Skeletal muscle satellite cell (primary cell): ENCODE results near the gene KRT2.

Experiments
- H3K27me3 ChIP-seq: 2 replicates; pipeline ENCODE4 v1.7.0; 2013; ENCODE audit warnings: low read length; ENCODE audit not compliant: control insufficient read depth, insufficient read depth
- H3K36me3 ChIP-seq: 2 replicates; pipeline ENCODE4 v1.7.0; 2013; ENCODE audit warnings: mild to moderate bottlenecking, control low read depth, low read length; ENCODE audit not compliant: insufficient read depth
- H3K4me1 ChIP-seq: 2 replicates; pipeline ENCODE4 v1.7.0; 2013; ENCODE audit warnings: low read length; ENCODE audit not compliant: control insufficient read depth, insufficient read depth
- H3K4me2 ChIP-seq: 2 replicates; pipeline ENCODE4 v1.7.0; 2013; ENCODE audit warnings: mild to moderate bottlenecking, low read length
- H3K4me3 ChIP-seq: 2 replicates; pipeline ENCODE4 v1.7.0; 2013; ENCODE audit warnings: low read length
- H3K9ac ChIP-seq: 2 replicates; pipeline ENCODE4 v1.7.0; 2013; ENCODE audit warnings: mild to moderate bottlenecking, low read depth, low read length, moderate library complexity
- H3K9me3 ChIP-seq: replicated peaks from 2 replicates; pipeline ENCODE4 v1.7.0; 2013; ENCODE audit warnings: mild to moderate bottlenecking, control low read depth, low read length

The KRT2 gene

DNA sequence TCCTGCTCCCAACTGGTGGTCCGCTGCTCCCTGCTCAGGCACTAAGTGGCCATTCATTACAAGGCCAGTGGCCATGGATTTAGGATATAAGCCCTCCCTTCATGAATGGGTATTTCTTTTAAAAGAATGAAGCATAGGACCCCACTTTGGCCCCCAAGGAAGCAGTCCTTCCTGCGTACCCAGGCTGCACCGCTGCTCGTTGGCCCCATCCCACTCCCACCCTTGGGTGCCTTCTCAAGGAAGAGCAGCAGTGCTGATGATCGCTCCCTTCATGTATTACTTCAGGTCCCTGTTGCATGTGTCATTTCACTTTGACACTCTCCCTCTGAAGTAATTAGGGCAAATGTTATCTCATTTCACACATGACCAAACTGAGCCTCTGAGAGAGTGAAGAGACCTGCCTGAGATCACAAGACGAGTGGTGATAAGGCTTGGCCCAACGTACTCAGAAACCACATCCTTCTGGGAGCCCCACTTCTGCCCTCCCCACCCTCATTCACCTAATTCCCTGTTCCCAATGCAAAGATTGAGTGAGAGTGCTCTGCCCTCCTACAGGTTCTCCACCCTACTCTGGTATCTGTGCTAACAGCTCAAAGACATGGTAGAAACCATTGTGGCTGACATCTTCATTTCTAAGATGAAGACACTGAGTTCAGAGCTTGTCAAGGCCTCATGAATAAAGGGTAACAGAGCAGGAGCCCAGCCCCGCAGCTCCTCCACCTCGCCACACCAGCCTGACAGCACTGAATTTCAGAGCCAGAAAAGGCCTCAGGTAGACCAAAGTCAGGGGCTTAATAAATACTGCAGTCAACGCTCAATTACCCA is 10.3 kb upstream of the KRT2 start:
- H3K9me3 ChIP-seq, result no peaks in the 10 kb centered on the region
- H3K9ac ChIP-seq, result no peak overlapping the region
- H3K27me3 ChIP-seq, result peaks cover 64% of the 10 kb centered on the region
- no peak overlapping the region for H3K4me3 ChIP-seq
- no peak overlapping the region for H3K4me2 ChIP-seq
- H3K36me3 ChIP-seq, result no peaks in the 10 kb centered on the region
- no peaks in the 10 kb centered on the region for H3K4me1 ChIP-seq

DNA sequence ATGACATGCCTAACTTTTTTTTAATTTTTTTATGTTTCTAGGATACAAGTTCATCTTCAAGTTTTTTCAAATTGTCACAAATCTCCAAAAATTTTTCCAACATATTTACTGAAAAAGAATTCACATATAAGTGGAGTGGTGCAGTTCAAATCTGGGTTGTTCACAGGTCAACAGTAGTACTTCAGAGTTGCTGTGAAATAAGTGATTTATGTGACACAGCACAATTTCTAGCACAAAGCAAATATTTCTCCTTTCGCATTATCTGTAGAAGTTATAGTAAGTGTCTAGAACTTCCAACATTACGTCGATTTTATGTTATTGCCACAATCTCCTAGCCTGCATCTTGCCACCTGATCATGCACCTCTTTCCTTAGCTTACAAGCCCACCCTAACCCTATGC is 9.7 kb upstream of the KRT2 start:
- H3K9ac ChIP-seq, result no peak overlapping the region
- no peaks in the 10 kb centered on the region for H3K4me1 ChIP-seq
- no peaks in the 10 kb centered on the region for H3K36me3 ChIP-seq
- no peak overlapping the region for H3K4me3 ChIP-seq
- peaks cover 65% of the 10 kb centered on the region for H3K27me3 ChIP-seq
- H3K4me2 ChIP-seq, result no peak overlapping the region
- H3K9me3 ChIP-seq, result no peaks in the 10 kb centered on the region

DNA sequence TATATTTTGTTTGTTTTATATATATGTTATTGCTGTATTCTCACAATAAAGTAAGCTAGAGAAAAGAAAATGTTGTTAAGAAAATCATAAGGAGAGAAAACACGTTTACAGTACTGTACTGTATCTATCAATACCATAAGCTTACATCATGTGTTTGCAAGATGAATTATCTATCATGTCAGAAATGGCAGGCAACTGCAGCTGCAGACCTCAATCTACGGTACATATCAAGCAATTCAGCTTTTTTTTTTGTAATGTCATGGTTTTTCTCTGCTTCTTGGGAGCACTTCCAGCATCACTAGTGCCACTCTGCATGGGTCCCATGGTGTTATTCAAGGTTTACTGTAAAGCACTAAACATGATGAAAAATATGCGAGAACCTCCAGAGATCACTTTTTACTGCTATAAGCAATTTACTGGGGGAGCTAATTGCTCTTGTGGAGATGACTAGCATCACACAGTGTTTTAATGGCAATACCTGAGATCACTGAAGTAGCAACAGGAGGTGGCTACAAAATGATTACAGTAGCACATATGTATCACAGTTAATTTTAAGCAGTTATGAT is 9.0 kb upstream of the KRT2 start:
- Histone ChIP-seq H3K4me3 (no peak overlapping the region), H3K27me3 (peaks cover 65% of the 10 kb centered on the region), H3K9me3 (no peaks in the 10 kb centered on the region), H3K4me2 (no peak overlapping the region), H3K36me3 (no peaks in the 10 kb centered on the region), H3K4me1 (no peaks in the 10 kb centered on the region), H3K9ac (no peak overlapping the region)

DNA sequence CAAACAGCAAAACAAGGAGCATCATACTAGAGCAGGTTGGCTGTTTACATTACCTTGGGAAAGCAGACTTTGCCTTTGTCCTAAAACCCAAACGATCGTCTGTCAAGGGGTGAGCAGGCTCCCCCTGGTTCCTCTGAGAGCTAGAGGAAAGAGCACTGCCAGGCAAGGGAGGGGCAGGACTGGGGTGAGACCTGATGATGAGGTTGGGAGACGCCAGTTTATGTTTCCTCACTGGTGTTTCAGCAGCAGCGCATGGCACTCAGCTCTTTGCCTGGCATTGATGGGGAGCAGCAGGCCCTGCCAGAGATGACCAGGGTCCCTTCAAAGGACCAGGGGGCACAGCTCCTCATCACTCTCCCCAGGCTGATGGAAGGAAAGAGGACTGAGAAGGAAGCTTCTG is 7.9 kb upstream of the KRT2 start:
- peaks cover 57% of the 10 kb centered on the region for H3K27me3 ChIP-seq
- H3K4me2 ChIP-seq, result no peak overlapping the region
- H3K4me1 ChIP-seq, result no peaks in the 10 kb centered on the region
- no peak overlapping the region for H3K9ac ChIP-seq
- no peaks in the 10 kb centered on the region for H3K36me3 ChIP-seq
- no peaks in the 10 kb centered on the region for H3K9me3 ChIP-seq
- no peak overlapping the region for H3K4me3 ChIP-seq

DNA sequence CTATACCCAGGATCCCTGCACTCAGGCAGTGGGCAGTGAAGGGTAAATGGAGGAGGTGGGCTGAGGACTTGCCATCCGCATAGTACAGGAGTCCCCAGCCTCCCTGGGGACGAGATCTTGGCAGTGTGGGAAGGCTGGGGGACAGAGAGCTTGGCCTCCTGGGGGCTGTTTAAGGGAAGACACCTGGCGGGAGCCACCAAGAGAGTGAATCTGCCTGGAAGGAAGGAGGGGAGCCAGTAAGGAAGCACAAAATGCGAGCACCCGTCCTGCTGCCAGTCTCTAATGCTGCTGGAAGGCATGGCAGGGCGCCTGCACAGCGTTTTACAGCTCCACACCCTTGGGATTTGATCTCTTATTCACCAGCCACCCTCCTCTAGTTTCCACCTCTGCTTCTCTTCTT is 7.4 kb upstream of the KRT2 start:
- Histone ChIP-seq H3K4me2 (no peak overlapping the region), H3K4me1 (no peaks in the 10 kb centered on the region), H3K4me3 (no peak overlapping the region), H3K9me3 (no peaks in the 10 kb centered on the region), H3K36me3 (no peaks in the 10 kb centered on the region), H3K9ac (no peak overlapping the region), H3K27me3 (peaks cover 59% of the 10 kb centered on the region)

DNA sequence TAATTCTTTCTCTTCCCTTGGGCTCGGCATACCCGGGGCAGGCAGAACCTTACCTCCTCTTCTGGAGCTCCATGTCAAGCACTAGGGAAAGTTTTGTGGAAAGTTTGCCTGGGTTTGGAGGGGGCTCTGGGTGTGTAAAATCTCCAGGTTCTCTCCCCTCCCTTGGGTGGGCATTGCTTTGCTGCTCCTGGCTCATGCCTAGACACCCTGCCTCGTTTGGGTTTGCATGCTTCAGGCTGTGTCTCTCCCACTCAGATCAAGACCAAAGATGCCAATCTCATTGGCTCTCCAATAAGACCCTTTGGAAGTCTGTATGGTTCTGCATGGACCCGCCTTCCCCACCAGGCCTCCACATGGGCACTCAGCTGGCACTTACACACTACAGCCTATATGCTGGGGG is 6.2 kb upstream of the KRT2 start:
- no peak overlapping the region for H3K4me2 ChIP-seq
- H3K4me1 ChIP-seq, result no peaks in the 10 kb centered on the region
- no peak overlapping the region for H3K4me3 ChIP-seq
- H3K27me3 ChIP-seq, result peaks cover 59% of the 10 kb centered on the region
- no peaks in the 10 kb centered on the region for H3K36me3 ChIP-seq
- H3K9me3 ChIP-seq, result no peaks in the 10 kb centered on the region
- no peak overlapping the region for H3K9ac ChIP-seq

DNA sequence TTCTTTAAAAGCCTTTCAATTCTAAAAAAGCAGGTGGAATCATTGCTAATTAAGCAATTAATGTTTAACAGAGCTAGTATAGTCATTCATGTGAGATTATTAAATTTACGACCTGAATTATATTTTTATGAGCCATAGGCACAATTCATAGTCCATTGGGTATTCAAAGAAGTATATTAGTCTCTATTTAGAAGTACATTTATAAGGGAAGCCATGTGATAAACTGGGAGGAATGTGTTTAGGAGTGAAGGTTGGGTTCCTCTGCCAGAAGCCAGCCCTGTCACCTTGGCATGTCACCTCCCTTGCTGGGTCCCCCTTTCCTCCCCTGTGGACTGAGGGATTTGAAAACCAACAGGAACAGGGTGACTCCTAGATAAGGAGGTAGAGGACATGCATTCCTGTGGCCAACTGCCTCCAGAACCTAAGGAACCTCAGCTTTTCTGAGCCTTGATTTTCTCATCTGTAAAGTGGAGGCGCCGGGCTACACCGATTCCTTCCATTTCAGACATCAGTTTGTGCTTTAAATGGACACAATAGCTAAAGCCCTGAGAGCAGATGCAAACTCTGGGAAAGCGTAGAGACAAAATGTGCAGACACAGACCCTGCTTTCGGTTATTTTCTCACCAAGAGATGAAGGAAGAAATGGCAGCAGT is 5.4 kb upstream of the KRT2 start:
- Histone ChIP-seq H3K27me3 (peaks cover 56% of the 10 kb centered on the region), H3K4me2 (no peak overlapping the region), H3K9me3 (no peaks in the 10 kb centered on the region), H3K9ac (no peak overlapping the region), H3K36me3 (no peaks in the 10 kb centered on the region), H3K4me1 (no peaks in the 10 kb centered on the region), H3K4me3 (no peak overlapping the region)

DNA sequence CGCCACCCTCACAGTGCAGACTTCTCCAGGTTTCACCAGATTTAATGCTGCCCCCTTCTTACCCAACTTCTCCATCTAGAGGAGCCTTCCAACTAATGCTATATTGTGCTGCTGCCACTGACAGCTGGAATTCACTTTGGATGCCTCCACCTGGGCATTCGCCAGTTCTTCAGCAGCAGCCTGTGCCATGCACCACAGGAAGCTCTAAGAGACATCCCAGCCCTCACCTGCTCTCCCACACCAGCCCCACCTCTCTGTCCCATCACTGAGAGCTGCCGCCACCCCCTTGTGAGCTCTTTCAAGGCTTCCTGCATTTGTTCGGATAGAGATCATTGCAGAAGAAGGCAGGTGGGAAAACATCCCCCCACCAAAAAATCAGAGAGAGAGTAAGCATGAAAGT is 4.6 kb upstream of the KRT2 start:
- H3K4me3 ChIP-seq, result no peak overlapping the region
- H3K9ac ChIP-seq, result no peak overlapping the region
- no peaks in the 10 kb centered on the region for H3K9me3 ChIP-seq
- H3K27me3 ChIP-seq, result peaks cover 60% of the 10 kb centered on the region
- H3K4me2 ChIP-seq, result no peak overlapping the region
- no peaks in the 10 kb centered on the region for H3K4me1 ChIP-seq
- no peaks in the 10 kb centered on the region for H3K36me3 ChIP-seq

DNA sequence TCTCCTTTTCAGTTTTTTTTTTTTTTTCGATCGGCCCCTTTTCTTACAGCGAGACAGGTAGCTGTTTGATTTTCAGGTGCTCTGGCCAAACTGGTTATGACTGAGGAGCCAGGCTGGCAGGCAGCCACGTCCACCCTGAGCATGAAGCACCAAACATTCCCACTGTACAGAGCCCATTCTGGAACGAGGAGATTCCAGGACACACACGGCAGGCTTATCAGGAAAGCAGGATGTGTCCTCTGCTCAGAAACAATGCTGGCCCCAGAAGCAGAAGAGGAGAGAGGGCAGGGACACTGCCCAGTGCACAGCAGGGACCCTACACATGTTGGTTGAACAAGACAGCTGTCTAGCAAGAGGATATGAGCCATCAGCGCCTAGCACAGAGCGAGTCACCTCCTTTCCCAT is 3.7 kb upstream of the KRT2 start:
- H3K36me3 ChIP-seq, result no peaks in the 10 kb centered on the region

DNA sequence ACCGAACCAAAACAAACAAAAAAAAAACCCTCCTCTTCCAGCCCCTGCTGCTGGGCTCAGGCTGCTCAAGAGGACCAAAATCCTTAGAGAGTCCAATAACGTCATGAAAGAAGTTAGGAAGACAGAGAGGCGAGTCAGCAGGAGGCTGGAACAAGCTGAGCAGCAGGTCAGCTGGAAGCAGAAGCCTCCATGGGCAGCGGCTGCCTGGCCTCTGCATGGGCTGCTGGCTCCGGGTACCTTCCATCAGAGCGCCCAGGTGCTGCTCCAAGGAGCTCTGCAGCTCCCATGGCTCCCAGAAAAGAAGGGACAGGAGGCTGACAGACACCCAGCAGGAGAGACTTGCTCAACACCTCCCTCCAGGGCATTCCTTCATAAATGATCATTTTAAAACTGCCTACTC is 3.2 kb upstream of the KRT2 start:
- Histone ChIP-seq H3K27me3 (peaks cover 66% of the 10 kb centered on the region), H3K9me3 (no peaks in the 10 kb centered on the region), H3K9ac (no peak overlapping the region), H3K36me3 (no peaks in the 10 kb centered on the region), H3K4me1 (no peaks in the 10 kb centered on the region), H3K4me3 (no peak overlapping the region), H3K4me2 (no peak overlapping the region)

More for the DNA sequence above, 3.7 kb upstream of the KRT2 start:
- Histone ChIP-seq H3K4me1 (no peaks in the 10 kb centered on the region), H3K4me3 (no peak overlapping the region), H3K27me3 (peaks cover 63% of the 10 kb centered on the region), H3K4me2 (no peak overlapping the region), H3K9ac (no peak overlapping the region), H3K9me3 (no peaks in the 10 kb centered on the region)

DNA sequence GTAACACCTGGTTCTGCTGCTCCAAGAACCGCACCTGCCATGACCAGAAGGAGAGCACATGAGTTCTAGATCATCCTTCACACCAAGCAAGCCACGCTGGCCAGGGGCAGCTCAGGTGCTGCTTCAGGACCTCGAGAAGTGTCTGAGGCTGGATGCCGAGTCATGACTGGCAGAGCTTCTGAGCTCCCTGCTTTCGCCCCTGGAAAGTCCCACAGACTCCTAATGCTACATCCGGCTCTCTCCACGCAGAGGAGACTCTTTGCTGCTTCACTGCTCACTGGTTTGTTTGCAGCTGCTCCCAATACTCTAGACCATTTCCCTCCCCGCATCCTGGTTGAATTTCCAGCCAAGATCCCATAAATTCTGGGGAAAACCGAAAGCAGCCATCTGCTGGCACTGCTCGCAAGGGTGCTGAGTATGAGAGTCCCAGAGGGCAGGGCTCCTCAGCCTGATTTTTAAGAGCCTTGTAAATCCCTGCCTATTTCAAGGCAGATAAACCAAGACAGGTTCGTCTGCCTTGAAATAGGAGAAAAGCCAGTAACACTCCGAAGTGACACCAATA is 1.4 kb downstream of the KRT2 start:
- H3K4me1 ChIP-seq, result no peaks in the 10 kb centered on the region
- H3K36me3 ChIP-seq, result no peaks in the 10 kb centered on the region
- H3K9me3 ChIP-seq, result no peaks in the 10 kb centered on the region
- no peak overlapping the region for H3K4me3 ChIP-seq
- no peak overlapping the region for H3K4me2 ChIP-seq
- H3K27me3 ChIP-seq, result peaks cover 76% of the 10 kb centered on the region
- no peak overlapping the region for H3K9ac ChIP-seq
